ENCODE data around the gene BST1.
"Not testable (repeated sequence)": the region's sequence is repeated elsewhere in the genome, so short reads cannot be mapped to it uniquely, and the experiment has no call there.

Gene BST1

GRCh38 chr4:15720851-15721250, 18.0 kb downstream of the BST1 start:
- intact Hi-C loops (cut with DNase I; ENCODE audit: low total_unique reads) = no loop called here
- no peaks in the 10 kb centered on the region for H3K27me3 ChIP-seq
- TF ChIP-seq, protein P1, sequence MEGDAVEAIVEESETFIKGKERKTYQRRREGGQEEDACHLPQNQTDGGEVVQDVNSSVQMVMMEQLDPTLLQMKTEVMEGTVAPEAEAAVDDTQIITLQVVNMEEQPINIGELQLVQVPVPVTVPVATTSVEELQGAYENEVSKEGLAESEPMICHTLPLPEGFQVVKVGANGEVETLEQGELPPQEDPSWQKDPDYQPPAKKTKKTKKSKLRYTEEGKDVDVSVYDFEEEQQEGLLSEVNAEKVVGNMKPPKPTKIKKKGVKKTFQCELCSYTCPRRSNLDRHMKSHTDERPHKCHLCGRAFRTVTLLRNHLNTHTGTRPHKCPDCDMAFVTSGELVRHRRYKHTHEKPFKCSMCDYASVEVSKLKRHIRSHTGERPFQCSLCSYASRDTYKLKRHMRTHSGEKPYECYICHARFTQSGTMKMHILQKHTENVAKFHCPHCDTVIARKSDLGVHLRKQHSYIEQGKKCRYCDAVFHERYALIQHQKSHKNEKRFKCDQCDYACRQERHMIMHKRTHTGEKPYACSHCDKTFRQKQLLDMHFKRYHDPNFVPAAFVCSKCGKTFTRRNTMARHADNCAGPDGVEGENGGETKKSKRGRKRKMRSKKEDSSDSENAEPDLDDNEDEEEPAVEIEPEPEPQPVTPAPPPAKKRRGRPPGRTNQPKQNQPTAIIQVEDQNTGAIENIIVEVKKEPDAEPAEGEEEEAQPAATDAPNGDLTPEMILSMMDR (IDR thresholded peaks at IDR 0.05) = no peak
- no peaks in the 10 kb centered on the region for H3K9me3 ChIP-seq
- no peaks in the 10 kb centered on the region for H3K36me3 ChIP-seq
- no peak overlapping the region for H3K4me3 ChIP-seq
- DNase-seq = no peak
- H3K4me1 ChIP-seq = peaks cover 0 to 28% (median 8%) of the 10 kb centered on the region in 4 donors
- no peak overlapping the region for H3K27ac ChIP-seq

- H3K27ac ChIP-seq = no peak overlapping the region
- no peaks in the 10 kb centered on the region for H3K36me3 ChIP-seq
- intact Hi-C loops (cut with DNase I; ENCODE audit: low total_unique reads) = loop anchor here (5.0 kb wide), 1 partner anchor 232 kb away; no protein-coding TSS in a partner anchor
- H3K9me3 ChIP-seq = no peaks in the 10 kb centered on the region
- DNase-seq = no peak
- no peaks in the 10 kb centered on the region for H3K27me3 ChIP-seq
- H3K4me1 ChIP-seq = no peaks in the 10 kb centered on the region
- H3K4me3 ChIP-seq = no peak overlapping the region
- TF ChIP-seq, protein P1 (IDR thresholded peaks at IDR 0.05) = no peak
Observed at GRCh38 chr4:15725608-15726007, 22.7 kb downstream of the BST1 start.

GRCh38 chr4:15729910-15730533, 27.2 kb downstream of the BST1 start:
- TF ChIP-seq, protein P1 (IDR thresholded peaks at IDR 0.05) = peak; percentile 58 to 86
- Histone ChIP-seq H3K27ac (no peak overlapping the region), H3K27me3 (no peaks in the 10 kb centered on the region), H3K36me3 (no peaks in the 10 kb centered on the region), H3K4me1 (no peaks in the 10 kb centered on the region), H3K9me3 (no peaks in the 10 kb centered on the region), H3K4me3 (no peak overlapping the region)
- intact Hi-C loops (cut with DNase I; ENCODE audit: low total_unique reads) = loop anchor here (5.0 kb wide), 2 partner anchors 227 to 272 kb away; no protein-coding TSS in a partner anchor
- DNase-seq = no peak

DNA sequence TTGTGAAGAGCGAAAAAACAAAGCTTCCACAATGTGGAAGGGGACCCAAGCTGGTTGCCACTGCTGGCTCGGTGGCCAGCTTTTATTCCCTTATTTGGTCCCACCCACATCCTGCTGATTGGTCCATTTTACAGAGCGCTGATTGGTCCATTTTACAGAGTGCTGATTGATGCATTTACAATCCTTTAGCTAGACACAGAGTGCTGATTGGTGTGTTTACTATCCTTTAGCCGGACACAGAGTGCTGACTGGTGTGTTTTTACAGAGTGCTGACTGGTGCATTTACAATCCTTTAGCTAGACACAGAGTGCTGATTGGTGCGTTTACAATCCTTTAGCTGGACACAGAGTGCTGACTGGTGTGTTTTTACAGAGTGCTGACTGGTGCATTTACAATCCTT, 30.2 kb downstream of the BST1 start:
- not testable (repeated sequence) for H3K27me3 ChIP-seq, H3K9me3 ChIP-seq, H3K4me1 ChIP-seq, H3K36me3 ChIP-seq, H3K27ac ChIP-seq, H3K4me3 ChIP-seq, DNase-seq
- intact Hi-C loops (cut with DNase I; ENCODE audit: low total_unique reads) = loop anchor here (5.0 kb wide), 1 partner anchor 269 kb away; no protein-coding TSS in a partner anchor

DNA sequence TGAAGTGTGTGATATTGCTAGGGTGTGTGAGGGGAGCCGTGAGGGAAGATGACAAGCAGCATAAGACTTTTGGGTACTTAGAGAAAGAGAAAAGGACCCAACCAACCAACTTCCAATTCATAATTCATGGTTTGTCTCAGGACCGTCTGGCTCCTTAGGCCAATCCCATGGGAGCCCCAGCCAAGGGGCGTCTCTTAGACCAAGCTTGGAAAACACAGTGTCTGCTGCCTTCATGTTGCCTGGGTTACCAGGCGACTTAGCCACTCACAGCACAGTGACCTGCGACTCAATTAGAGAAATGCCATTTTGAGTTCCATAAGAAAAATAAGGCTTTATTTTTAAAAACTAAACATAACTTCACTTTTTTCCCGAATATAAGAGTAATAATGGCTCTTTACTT, 32.7 kb downstream of the BST1 start:
- intact Hi-C loops (cut with DNase I; ENCODE audit: low total_unique reads) = no loop called here
- no peaks in the 10 kb centered on the region for H3K27me3 ChIP-seq
- no peaks in the 10 kb centered on the region for H3K4me1 ChIP-seq
- H3K4me3 ChIP-seq = no peak overlapping the region
- no peak for DNase-seq
- TF ChIP-seq, protein P1 (IDR thresholded peaks at IDR 0.05) = no peak
- H3K9me3 ChIP-seq = no peaks in the 10 kb centered on the region
- H3K27ac ChIP-seq = no peak overlapping the region
- H3K36me3 ChIP-seq = no peaks in the 10 kb centered on the region

- no peaks in the 10 kb centered on the region for H3K36me3 ChIP-seq
- H3K27ac ChIP-seq = no peak overlapping the region
- TF ChIP-seq, protein P1 (IDR thresholded peaks at IDR 0.05) = no peak
- peaks cover 0 to 1% (median 0%) of the 10 kb centered on the region in 3 donors for H3K9me3 ChIP-seq
- no peak overlapping the region for H3K4me3 ChIP-seq
- H3K4me1 ChIP-seq = no peaks in the 10 kb centered on the region
- no peaks in the 10 kb centered on the region for H3K27me3 ChIP-seq
- intact Hi-C loops (cut with DNase I; ENCODE audit: low total_unique reads) = no loop called here
- DNase-seq = no peak
Observed at GRCh38 chr4:15736514-15737050, 33.7 kb downstream of the BST1 start.
